ENCODE results near the gene LTBP3. TPM values are rescaled to one million over a fixed set of nuclear protein-coding genes. Genes with fewer than 3 reads are reported as not detected.

LTBP3 gene
- polyA plus RNA-seq, 1 of the 3 experiments (the other 2 are of a cell fraction) = 167 TPM

DNA sequence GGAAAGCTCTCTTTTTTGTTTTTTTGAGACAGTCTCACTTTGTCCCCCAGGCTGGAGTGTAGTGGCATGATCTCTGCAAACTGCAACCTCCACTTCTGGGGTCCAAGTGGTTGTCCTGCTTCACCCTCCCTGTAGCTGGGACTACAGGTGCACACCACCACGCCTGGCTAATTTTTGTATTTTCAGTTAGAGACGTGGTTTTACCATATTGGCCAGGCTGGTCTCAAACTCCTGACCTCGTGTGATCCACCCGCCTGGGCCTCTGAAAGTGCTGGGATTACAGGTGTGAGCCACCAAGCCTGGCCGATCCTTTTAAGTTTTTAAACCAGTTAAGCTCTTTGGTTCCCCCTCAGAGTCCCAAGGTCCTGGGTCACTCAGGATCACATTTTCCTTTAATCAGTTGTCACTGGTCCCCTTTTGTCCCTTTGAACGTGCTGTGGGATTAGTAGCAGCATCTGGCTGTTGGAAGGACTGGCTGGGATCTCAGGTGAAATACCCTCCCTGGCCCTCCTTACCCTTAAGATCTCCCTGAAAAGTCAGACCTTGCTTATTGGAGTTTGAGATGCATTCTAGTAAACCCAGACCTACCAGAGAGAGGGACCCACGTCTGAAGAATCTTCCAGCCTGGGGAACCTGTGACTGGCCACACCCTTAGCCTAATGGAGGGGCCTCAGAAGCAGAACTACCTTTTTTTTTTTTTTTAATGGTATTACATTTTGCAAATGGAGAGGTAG, 51.2 kb downstream of the LTBP3 start:
- TF ChIP-seq FOXJ3 (CRISPR knock-in tag; IDR thresholded peaks at IDR 0.05) = no peak
- TF ChIP-seq EZH2phosphoT487 (IDR thresholded peaks at IDR 0.05; ENCODE audit: borderline replicate concordance, low read depth) = no peak
- 0 out of 2 replicates have a peak, but pooled peaks have one; percentile 12 for TF ChIP-seq FOSL2 (IDR thresholded peaks at IDR 0.05; ENCODE audit: borderline replicate concordance, low read depth)
- no peak for TF ChIP-seq GABPA (IDR thresholded peaks at IDR 0.05; ENCODE audit: low read depth)
- TF ChIP-seq TCF12 (IDR thresholded peaks at IDR 0.05) = peak; percentile 19; the same call in 1 of the 2 replicates
- TF ChIP-seq, protein P1, sequence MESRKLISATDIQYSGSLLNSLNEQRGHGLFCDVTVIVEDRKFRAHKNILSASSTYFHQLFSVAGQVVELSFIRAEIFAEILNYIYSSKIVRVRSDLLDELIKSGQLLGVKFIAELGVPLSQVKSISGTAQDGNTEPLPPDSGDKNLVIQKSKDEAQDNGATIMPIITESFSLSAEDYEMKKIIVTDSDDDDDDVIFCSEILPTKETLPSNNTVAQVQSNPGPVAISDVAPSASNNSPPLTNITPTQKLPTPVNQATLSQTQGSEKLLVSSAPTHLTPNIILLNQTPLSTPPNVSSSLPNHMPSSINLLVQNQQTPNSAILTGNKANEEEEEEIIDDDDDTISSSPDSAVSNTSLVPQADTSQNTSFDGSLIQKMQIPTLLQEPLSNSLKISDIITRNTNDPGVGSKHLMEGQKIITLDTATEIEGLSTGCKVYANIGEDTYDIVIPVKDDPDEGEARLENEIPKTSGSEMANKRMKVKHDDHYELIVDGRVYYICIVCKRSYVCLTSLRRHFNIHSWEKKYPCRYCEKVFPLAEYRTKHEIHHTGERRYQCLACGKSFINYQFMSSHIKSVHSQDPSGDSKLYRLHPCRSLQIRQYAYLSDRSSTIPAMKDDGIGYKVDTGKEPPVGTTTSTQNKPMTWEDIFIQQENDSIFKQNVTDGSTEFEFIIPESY (IDR thresholded peaks at IDR 0.05; ENCODE audit: borderline replicate concordance, low read depth) = peak; percentile 25; the same call in 1 of the 2 replicates
- no peak for TF ChIP-seq RAD21 (IDR thresholded peaks at IDR 0.05; ENCODE audit: low read length)
- peak; percentile 36 for TF ChIP-seq JUND (IDR thresholded peaks at IDR 0.05)
- peak; percentile 52; the same call in 1 of the 2 replicates for TF ChIP-seq FOXM1 (IDR thresholded peaks at IDR 0.05; ENCODE audit: low read depth)
- peak; percentile 3; the same call in 1 of the 2 replicates for TF ChIP-seq RCOR1 (IDR thresholded peaks at IDR 0.05; ENCODE audit: low read length)
- no peak for TF ChIP-seq MXI1 (IDR thresholded peaks at IDR 0.05; ENCODE audit: low read depth, low read length)
- peak; percentile 46 for TF ChIP-seq REST (IDR thresholded peaks at IDR 0.05; ENCODE audit: low read depth, low read length)
- peak; percentile 3 for TF ChIP-seq POLR2AphosphoS5 (IDR thresholded peaks at IDR 0.05; ENCODE audit: low read depth, low read length)
- peak; percentile 80 for TF ChIP-seq SIN3A (IDR thresholded peaks at IDR 0.05; ENCODE audit: borderline replicate concordance, low read depth, low read length)
- Histone ChIP-seq H3K4me3 (ENCODE audit: low read depth in 2 of 2, low read length in 1 of 2) (peak overlapping the region; percentile 84 to 87), H3K79me2 (ENCODE audit: insufficient read depth) (peaks cover 81% of the 10 kb centered on the region), H3F3A (replicated peaks; ENCODE audit: insufficient read depth) (peaks cover 92% of the 10 kb centered on the region), H3K4me2 (peak overlapping the region; percentile 87), H3K27me3 (ENCODE audit: insufficient read depth) (no peaks in the 10 kb centered on the region), H3K36me3 (replicated peaks in 1 of 2; ENCODE audit: control insufficient read depth in 1 of 2, insufficient read depth in 2 of 2, low read length in 1 of 2) (peaks cover 47 to 49% of the 10 kb centered on the region in 2 experiments), H4K20me1 (ENCODE audit: insufficient read depth) (peaks cover 60% of the 10 kb centered on the region), H3K9ac (peak overlapping the region; percentile 100), H3K9me2 (no peaks in the 10 kb centered on the region), H3K4me1 (ENCODE audit: control insufficient read depth in 1 of 2, insufficient read depth in 2 of 2, low read depth in 1 of 2, low read length in 1 of 2) (peaks cover 0 to 19% of the 10 kb centered on the region in 2 experiments; a peak in 2 of 4 replicates), H3K27ac (ENCODE audit: low read depth in 2 of 2, low read length in 1 of 2) (peak overlapping the region; percentile 71 to 99), H2AFZ (ENCODE audit: low read depth) (no peak overlapping the region), H3K9me3 (no peaks in the 10 kb centered on the region)
- ChIA-PET CTCF (interaction anchor here (1.0 to 8.8 kb wide), 10 partner anchors 8 to 192 kb away, joined by 3 to 223 read pairs (median 8); partner anchors contain the start of genes CDC42EP2, MALAT1 and NEAT1), POLR2A (interaction anchor here (0.6 to 26.8 kb wide), 14 partner anchors 9 to 483 kb away, joined by 3 to 1027 read pairs (median 6); partner anchors contain the start of genes MALAT1, NEAT1, SCYL1 and TIGD3)
- 8% methylated on average over 7 of the region's 7 CpGs for WGBS (ENCODE audit: low lambda C conversion rate)
- DNase-seq = no peak
